Measurements from ENCODE around the gene DUS1L.

The DUS1L gene

GRCh38 chr17:82086941-82087906, 21.6 kb upstream of the DUS1L start:
- no peak for TF ChIP-seq ZFX (IDR thresholded peaks at IDR 0.05)
- TF ChIP-seq CTCF (conservative IDR thresholded peaks at IDR 0.05) = no peak
- H3K27ac ChIP-seq = no peak overlapping the region

- H3K27ac ChIP-seq = no peak overlapping the region
- TF ChIP-seq CTCF (conservative IDR thresholded peaks at IDR 0.05) (no peak), ZFX (IDR thresholded peaks at IDR 0.05) (no peak)
Observed at GRCh38 chr17:82085931-82086764, 20.5 kb upstream of the DUS1L start.

GRCh38 chr17:82085031-82085861, 19.6 kb upstream of the DUS1L start:
- TF ChIP-seq ZFX (IDR thresholded peaks at IDR 0.05) = no peak
- TF ChIP-seq CTCF (conservative IDR thresholded peaks at IDR 0.05) = no peak
- H3K27ac ChIP-seq = no peak overlapping the region

- TF ChIP-seq ZFX (IDR thresholded peaks at IDR 0.05) = no peak
- TF ChIP-seq CTCF (conservative IDR thresholded peaks at IDR 0.05) = no peak
Observed at GRCh38 chr17:82084373-82085030, 18.9 kb upstream of the DUS1L start.

GRCh38 chr17:82083533-82084359, 18.1 kb upstream of the DUS1L start:
- TF ChIP-seq CTCF (conservative IDR thresholded peaks at IDR 0.05) (no peak), ZFX (IDR thresholded peaks at IDR 0.05) (no peak)
- H3K27ac ChIP-seq = no peak overlapping the region

More at GRCh38 chr17:82084373-82085030, 18.9 kb upstream of the DUS1L start:
- no peak overlapping the region for H3K27ac ChIP-seq

GRCh38 chr17:82083009-82083408, 17.4 kb upstream of the DUS1L start:
- TF ChIP-seq ZFX (IDR thresholded peaks at IDR 0.05) (no peak), CTCF (conservative IDR thresholded peaks at IDR 0.05) (no peak)
- no peak overlapping the region for H3K27ac ChIP-seq
